ENCODE measurements around the gene CDKN1B. TPM values are rescaled to one million over a fixed set of nuclear protein-coding genes. Genes with fewer than 3 reads are reported as not detected.

Gene CDKN1B
- total RNA-seq, 2 donors from 2014 or later = 61.9 to 63.5 TPM

GRCh38 chr12:12701457-12701856, 15.7 kb upstream of the CDKN1B start:
- no peak for DNase-seq (ENCODE audit: low spot score)
- ATAC-seq (ENCODE audit: insufficient number of reproducible peaks, low FRiP score, low read depth) = no peak
- no peak overlapping the region for H3K4me3 ChIP-seq
- no peaks in the 10 kb centered on the region for H3K36me3 ChIP-seq
- H3K27ac ChIP-seq = no peak overlapping the region
- H3K4me1 ChIP-seq (ENCODE audit: control insufficient read depth in 1 of 2, low read depth in 2 of 2) = peaks cover 7 to 13% of the 10 kb centered on the region in 2 donors
- H3K27me3 ChIP-seq (replicated peaks; ENCODE audit: insufficient read depth) = no peaks in the 10 kb centered on the region
- H3K9me3 ChIP-seq = no peaks in the 10 kb centered on the region
- TF ChIP-seq CTCF (IDR thresholded peaks at IDR 0.05) = no peak

- ATAC-seq (ENCODE audit: insufficient number of reproducible peaks, low FRiP score, low read depth) (peak; percentile 99), DNase-seq (ENCODE audit: low spot score) (no peak)
- Histone ChIP-seq H3K9me3 (no peaks in the 10 kb centered on the region), H3K27ac (no peak overlapping the region), H3K27me3 (replicated peaks; ENCODE audit: insufficient read depth) (no peaks in the 10 kb centered on the region), H3K4me1 (ENCODE audit: control insufficient read depth in 1 of 2, low read depth in 2 of 2) (peaks cover 4 to 5% of the 10 kb centered on the region in 2 donors), H3K36me3 (no peaks in the 10 kb centered on the region), H3K4me3 (no peak overlapping the region)
- peak; percentile 82 for TF ChIP-seq CTCF (IDR thresholded peaks at IDR 0.05)
These were observed 12.5 kb upstream of the CDKN1B start for GRCh38 chr12:12704593-12705230.

- no peak for TF ChIP-seq CTCF (IDR thresholded peaks at IDR 0.05)
- Histone ChIP-seq H3K36me3 (no peaks in the 10 kb centered on the region), H3K27ac (no peak overlapping the region), H3K9me3 (no peaks in the 10 kb centered on the region), H3K4me1 (ENCODE audit: control insufficient read depth in 1 of 2, low read depth in 2 of 2) (peaks cover 4 to 5% of the 10 kb centered on the region in 2 donors), H3K27me3 (replicated peaks; ENCODE audit: insufficient read depth) (no peaks in the 10 kb centered on the region), H3K4me3 (no peak overlapping the region)
- DNase-seq (ENCODE audit: low spot score) = no peak
- no peak for ATAC-seq (ENCODE audit: insufficient number of reproducible peaks, low FRiP score, low read depth)
These were observed 11.2 kb upstream of the CDKN1B start for GRCh38 chr12:12705838-12706520.

- no peak for TF ChIP-seq CTCF (IDR thresholded peaks at IDR 0.05)
- ATAC-seq (ENCODE audit: insufficient number of reproducible peaks, low FRiP score, low read depth) (no peak), DNase-seq (ENCODE audit: low spot score) (no peak)
- H3K4me1 ChIP-seq (ENCODE audit: control insufficient read depth in 1 of 2, low read depth in 2 of 2) = peaks cover 11 to 28% of the 10 kb centered on the region in 2 donors
- H3K4me3 ChIP-seq = peak overlapping the region; percentile 98
- no peaks in the 10 kb centered on the region for H3K36me3 ChIP-seq
- H3K9me3 ChIP-seq = no peaks in the 10 kb centered on the region
- peak overlapping the region; percentile 95 to 99 for H3K27ac ChIP-seq
- H3K27me3 ChIP-seq (replicated peaks; ENCODE audit: insufficient read depth) = no peaks in the 10 kb centered on the region
These were observed 3.3 kb upstream of the CDKN1B start for GRCh38 chr12:12713932-12714275.

GRCh38 chr12:12714276-12715021, 2.7 kb upstream of the CDKN1B start:
- no peak for TF ChIP-seq CTCF (IDR thresholded peaks at IDR 0.05)
- Histone ChIP-seq H3K4me3 (peak overlapping the region; percentile 98), H3K27me3 (replicated peaks; ENCODE audit: insufficient read depth) (no peaks in the 10 kb centered on the region), H3K36me3 (peaks cover 4% of the 10 kb centered on the region), H3K4me1 (ENCODE audit: control insufficient read depth in 1 of 2, low read depth in 2 of 2) (peaks cover 13 to 32% of the 10 kb centered on the region in 2 donors), H3K9me3 (no peaks in the 10 kb centered on the region), H3K27ac (peak overlapping the region; percentile 95 to 99)
- no peak for DNase-seq (ENCODE audit: low spot score)
- no peak for ATAC-seq (ENCODE audit: insufficient number of reproducible peaks, low FRiP score, low read depth)

Measured in thoracic aorta (tissue), 2 donors.